ENCODE results near the gene MT1A. TPM values are rescaled to one million over a fixed set of nuclear protein-coding genes. Genes with fewer than 3 reads are reported as not detected.

The MT1A gene
- total RNA-seq, 6 experiments from 2014 or later: 0.50 to 1.5 TPM; not detected in 4

GRCh38 chr16:56651586-56651985 is 13.1 kb downstream of the MT1A start, which contains the start of gene MT1B:
TSS of gene MT1B (plus strand) at chr16:56651886. CDS start at chr16:56651954, 68 bp downstream.
- Mint-ChIP-seq H3K9me3 (no peaks in the 10 kb centered on the region), H3K4me3 (no peak within 1 kb of the TSS), H3K36me3 (ENCODE audit: low read depth) (no peaks in the 10 kb centered on the region), H3K4me1 (ENCODE audit: low read depth) (no peaks in the 10 kb centered on the region), H3K27ac (no peak within 1 kb of the TSS), H3K27me3 (ENCODE audit: insufficient read depth) (peaks cover 66% of the 10 kb centered on the region)
- DNase-seq: no peak
- TF ChIP-seq CTCF (IDR thresholded peaks at IDR 0.05): no peak

GRCh38 chr16:56652600-56652999 is 14.1 kb downstream of the MT1A start:
- no peaks in the 10 kb centered on the region for H3K9me3 Mint-ChIP-seq

GRCh38 chr16:56653218-56653617 is 14.8 kb downstream of the MT1A start:
- no peak for DNase-seq
- Mint-ChIP-seq H3K4me3 (no peak overlapping the region), H3K36me3 (ENCODE audit: low read depth) (0 out of 2 replicates have a peak, but pooled peaks cover 3% of the 10 kb centered on the region), H3K27ac (no peak overlapping the region), H3K27me3 (ENCODE audit: insufficient read depth) (peaks cover 65% of the 10 kb centered on the region), H3K9me3 (no peaks in the 10 kb centered on the region), H3K4me1 (ENCODE audit: low read depth) (peaks cover 6% of the 10 kb centered on the region)
- no peak for TF ChIP-seq CTCF (IDR thresholded peaks at IDR 0.05)

More at GRCh38 chr16:56652600-56652999, 14.1 kb downstream of the MT1A start:
- TF ChIP-seq CTCF (IDR thresholded peaks at IDR 0.05): no peak
- DNase-seq: no peak
- Mint-ChIP-seq H3K4me3 (no peak overlapping the region), H3K4me1 (ENCODE audit: low read depth) (no peaks in the 10 kb centered on the region), H3K27me3 (ENCODE audit: insufficient read depth) (peaks cover 66% of the 10 kb centered on the region), H3K36me3 (ENCODE audit: low read depth) (no peaks in the 10 kb centered on the region), H3K27ac (no peak overlapping the region)

- H3K9me3 Mint-ChIP-seq: no peaks in the 10 kb centered on the region
- H3K4me1 Mint-ChIP-seq (ENCODE audit: low read depth): peaks cover 14% of the 10 kb centered on the region
- H3K4me3 Mint-ChIP-seq: peak within 1 kb of the TSS; percentile 81
- no peak within 1 kb of the TSS for H3K27ac Mint-ChIP-seq
- 0 out of 2 replicates have a peak, but pooled peaks cover 3% of the 10 kb centered on the region for H3K36me3 Mint-ChIP-seq (ENCODE audit: low read depth)
- peaks cover 68% of the 10 kb centered on the region for H3K27me3 Mint-ChIP-seq (ENCODE audit: insufficient read depth)
- no peak for DNase-seq
- no peak for TF ChIP-seq CTCF (IDR thresholded peaks at IDR 0.05)
These were observed 19.3 kb downstream of the MT1A start, which contains the start of gene MT1F for GRCh38 chr16:56657555-56658326. TSS of gene MT1F (plus strand) at chr16:56657959. CDS start at chr16:56658059, 100 bp downstream.

- H3K4me1 Mint-ChIP-seq (ENCODE audit: low read depth): peaks cover 15% of the 10 kb centered on the region
These were observed 19.9 kb downstream of the MT1A start for GRCh38 chr16:56658327-56658875.

More at GRCh38 chr16:56658327-56658875, 19.9 kb downstream of the MT1A start:
- H3K4me3 Mint-ChIP-seq: peak overlapping the region; percentile 81; the same call in 1 of the 2 replicates
- TF ChIP-seq CTCF (IDR thresholded peaks at IDR 0.05): no peak
- DNase-seq: no peak
- no peaks in the 10 kb centered on the region for H3K9me3 Mint-ChIP-seq
- no peak overlapping the region for H3K27ac Mint-ChIP-seq
- H3K36me3 Mint-ChIP-seq (ENCODE audit: low read depth): 0 out of 2 replicates have a peak, but pooled peaks cover 3% of the 10 kb centered on the region
- H3K27me3 Mint-ChIP-seq (ENCODE audit: insufficient read depth): peaks cover 64% of the 10 kb centered on the region

Measured in HFFc6 (cell line).